MM.1S (cell line): ENCODE data around the gene PARK7.

Source experiments
- DNase-seq: peaks from one replicate; pipeline ENCODE4 v3.0.0-alpha.2; 2015
- H2AFZ ChIP-seq: fragments of 300-600 bp; sonication (generic); 2 replicates; pipeline ENCODE4 v1.6.0; 2016; ENCODE audit warnings: antibody characterized with exemption, low read length
- H3F3A ChIP-seq: fragments of 300-600 bp; sonication (generic); 2 replicates; pipeline ENCODE4 v1.6.1; 2016; ENCODE audit warnings: mild to moderate bottlenecking, antibody characterized with exemption, low read length, moderate library complexity, mixed read lengths; ENCODE audit not compliant: insufficient read depth
- H3K27ac ChIP-seq: fragments of 300-600 bp; sonication (generic); 2 replicates; pipeline ENCODE4 v1.5.1; 2016; ENCODE audit warnings: mild to moderate bottlenecking, low read length
- H3K27me3 ChIP-seq: fragments of 300-600 bp; sonication (generic); replicated peaks from 2 replicates; pipeline ENCODE4 v1.6.0; 2016; ENCODE audit warnings: low read length; ENCODE audit not compliant: insufficient read depth
- H3K36me3 ChIP-seq: fragments of 300-600 bp; sonication (generic); replicated peaks from 2 replicates; pipeline ENCODE4 v1.6.1; 2016; ENCODE audit warnings: mild to moderate bottlenecking, low read length, mixed read lengths; ENCODE audit not compliant: insufficient read depth
- H3K4me1 ChIP-seq: fragments of 300-600 bp; sonication (generic); 2 replicates; pipeline ENCODE4 v1.6.1; 2016; ENCODE audit warnings: low read length, mixed read lengths
- H3K4me2 ChIP-seq: fragments of 300-600 bp; sonication (generic); 2 replicates; pipeline ENCODE4 v1.6.0; 2016; ENCODE audit warnings: low read depth, low read length
- H3K4me3 ChIP-seq: fragments of 300-600 bp; sonication (generic); 2 replicates; pipeline ENCODE4 v1.5.1; 2016; ENCODE audit warnings: low read length, mixed read lengths
- H3K79me2 ChIP-seq: fragments of 300-600 bp; sonication (generic); 2 replicates; pipeline ENCODE4 v1.6.1; 2016; ENCODE audit warnings: mixed run types, low read length, mixed read lengths
- H3K9ac ChIP-seq: fragments of 300-600 bp; sonication (generic); 2 replicates; pipeline ENCODE4 v1.6.1; 2016; ENCODE audit warnings: low read length, mixed read lengths
- H3K9me2 ChIP-seq: fragments of 300-600 bp; sonication (generic); replicated peaks from 2 replicates; pipeline ENCODE4 v1.6.1; 2016; ENCODE audit warnings: mild to moderate bottlenecking, low read length, mixed read lengths; ENCODE audit not compliant: insufficient read depth
- H3K9me3 ChIP-seq: fragments of 300-600 bp; sonication (generic); replicated peaks from 2 replicates; pipeline ENCODE4 v1.6.1; 2016; ENCODE audit warnings: mild to moderate bottlenecking, low read length, mixed read lengths; ENCODE audit not compliant: insufficient read depth
- H4K20me1 ChIP-seq: fragments of 300-600 bp; sonication (generic); 2 replicates; pipeline ENCODE4 v1.6.1; 2016; ENCODE audit warnings: mild to moderate bottlenecking, low read length, moderate library complexity, mixed read lengths; ENCODE audit not compliant: insufficient read depth
- EZH2 ChIP-seq: fragments of 300-600 bp; sonication (generic); optimal IDR thresholded peaks from 2 replicates; pipeline ENCODE3; 2017; ENCODE audit warnings: low read depth, mild to moderate bottlenecking, antibody characterized with exemption, low read length, mixed read lengths
- EZH2phosphoT487 ChIP-seq: fragments of 300-600 bp; sonication (generic); IDR thresholded peaks from 2 replicates; pipeline ENCODE4 v1.6.1; 2018; ENCODE audit warnings: antibody characterized with exemption, low read length
- TF ChIP-seq, protein P1 (sequence below): fragments of 300-600 bp; sonication (generic); IDR thresholded peaks from 2 replicates; pipeline ENCODE4 v1.5.1; 2016; ENCODE audit warnings: antibody characterized with exemption, low read length, mixed read lengths

PARK7 gene

GRCh38 chr1:7961216-7962013, at the start of gene PARK7:
Gene PARK7, plus strand, starts transcription at chr1:7961711. Its CDS starts 1,075 bp downstream, at chr1:7962786.
- Histone ChIP-seq H3K27me3 (no peaks in the 10 kb centered on the region), H2AFZ (peak within 1 kb of the TSS; percentile 94), H3K36me3 (peaks cover 12% of the 10 kb centered on the region; the same call in 1 of the 2 replicates), H3K4me1 (peaks cover 9% of the 10 kb centered on the region; the same call in 1 of the 2 replicates), H3K27ac (peak within 1 kb of the TSS; percentile 64), H3K4me2 (peak within 1 kb of the TSS; percentile 70), H3K4me3 (peak within 1 kb of the TSS; percentile 86), H3F3A (no peaks in the 10 kb centered on the region), H3K9me3 (no peaks in the 10 kb centered on the region), H3K9me2 (no peaks in the 10 kb centered on the region), H4K20me1 (no peaks in the 10 kb centered on the region), H3K79me2 (peaks cover 43% of the 10 kb centered on the region), H3K9ac (peak within 1 kb of the TSS; percentile 81)
- peak; percentile 99 for DNase-seq
- no peak for TF ChIP-seq EZH2phosphoT487
- TF ChIP-seq, protein P1, sequence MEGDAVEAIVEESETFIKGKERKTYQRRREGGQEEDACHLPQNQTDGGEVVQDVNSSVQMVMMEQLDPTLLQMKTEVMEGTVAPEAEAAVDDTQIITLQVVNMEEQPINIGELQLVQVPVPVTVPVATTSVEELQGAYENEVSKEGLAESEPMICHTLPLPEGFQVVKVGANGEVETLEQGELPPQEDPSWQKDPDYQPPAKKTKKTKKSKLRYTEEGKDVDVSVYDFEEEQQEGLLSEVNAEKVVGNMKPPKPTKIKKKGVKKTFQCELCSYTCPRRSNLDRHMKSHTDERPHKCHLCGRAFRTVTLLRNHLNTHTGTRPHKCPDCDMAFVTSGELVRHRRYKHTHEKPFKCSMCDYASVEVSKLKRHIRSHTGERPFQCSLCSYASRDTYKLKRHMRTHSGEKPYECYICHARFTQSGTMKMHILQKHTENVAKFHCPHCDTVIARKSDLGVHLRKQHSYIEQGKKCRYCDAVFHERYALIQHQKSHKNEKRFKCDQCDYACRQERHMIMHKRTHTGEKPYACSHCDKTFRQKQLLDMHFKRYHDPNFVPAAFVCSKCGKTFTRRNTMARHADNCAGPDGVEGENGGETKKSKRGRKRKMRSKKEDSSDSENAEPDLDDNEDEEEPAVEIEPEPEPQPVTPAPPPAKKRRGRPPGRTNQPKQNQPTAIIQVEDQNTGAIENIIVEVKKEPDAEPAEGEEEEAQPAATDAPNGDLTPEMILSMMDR, result peak; percentile 47

DNA sequence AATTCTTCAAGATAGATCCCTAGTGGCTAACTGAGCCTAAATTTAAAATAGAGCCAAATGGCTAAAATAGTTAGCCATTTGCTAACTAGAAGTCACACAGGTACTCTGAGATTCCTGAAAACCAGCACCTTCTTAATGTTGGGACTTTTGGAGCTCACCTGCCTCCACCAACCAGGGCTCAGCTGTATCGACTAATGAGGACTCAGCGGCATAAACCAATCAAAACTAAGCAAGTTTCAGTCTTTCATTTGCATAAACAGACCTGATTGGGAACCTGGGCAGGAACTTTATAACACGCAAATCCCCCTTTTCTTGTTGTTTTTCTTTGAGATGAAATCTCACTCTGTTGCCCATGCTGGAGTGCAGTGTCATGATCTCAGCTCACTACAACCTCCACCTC, 49.4 kb upstream of the PARK7 start:
- H3K9ac ChIP-seq, result no peak overlapping the region
- H3K9me3 ChIP-seq, result no peaks in the 10 kb centered on the region
- DNase-seq, result no peak
- H3F3A ChIP-seq, result no peaks in the 10 kb centered on the region
- H3K4me3 ChIP-seq, result no peak overlapping the region
- H4K20me1 ChIP-seq, result no peaks in the 10 kb centered on the region
- no peak overlapping the region for H2AFZ ChIP-seq
- no peak overlapping the region for H3K27ac ChIP-seq
- TF ChIP-seq, protein P1, result no peak
- TF ChIP-seq EZH2 (no peak), EZH2phosphoT487 (no peak)
- no peaks in the 10 kb centered on the region for H3K79me2 ChIP-seq
- H3K27me3 ChIP-seq, result peaks cover 32% of the 10 kb centered on the region
- no peaks in the 10 kb centered on the region for H3K36me3 ChIP-seq
- H3K9me2 ChIP-seq, result no peaks in the 10 kb centered on the region
- no peak overlapping the region for H3K4me2 ChIP-seq
- no peaks in the 10 kb centered on the region for H3K4me1 ChIP-seq

GRCh38 chr1:7912743-7913557, 48.6 kb upstream of the PARK7 start:
- Histone ChIP-seq H2AFZ (0 out of 2 replicates have a peak overlapping the region, but pooled peaks have one; percentile 8), H3K27me3 (peaks cover 32% of the 10 kb centered on the region)
- TF ChIP-seq, protein P1, result no peak
- TF ChIP-seq EZH2, result no peak
- no peak for TF ChIP-seq EZH2phosphoT487

More at GRCh38 chr1:7912743-7913557, 48.6 kb upstream of the PARK7 start:
- no peaks in the 10 kb centered on the region for H3K9me3 ChIP-seq
- no peak overlapping the region for H3K4me3 ChIP-seq
- no peaks in the 10 kb centered on the region for H3K36me3 ChIP-seq
- no peaks in the 10 kb centered on the region for H3K9me2 ChIP-seq
- no peaks in the 10 kb centered on the region for H3K4me1 ChIP-seq
- no peak for DNase-seq
- no peaks in the 10 kb centered on the region for H4K20me1 ChIP-seq
- H3K27ac ChIP-seq, result no peak overlapping the region
- no peak overlapping the region for H3K4me2 ChIP-seq
- H3F3A ChIP-seq, result no peaks in the 10 kb centered on the region
- no peaks in the 10 kb centered on the region for H3K79me2 ChIP-seq
- H3K9ac ChIP-seq, result no peak overlapping the region
